ENCODE measurements around the gene GPR162. TPM values are rescaled to one million over a fixed set of nuclear protein-coding genes. Genes with fewer than 3 reads are reported as not detected.

The GPR162 gene
- total RNA-seq, 1 experiment from 2014 or later = not detected

DNA sequence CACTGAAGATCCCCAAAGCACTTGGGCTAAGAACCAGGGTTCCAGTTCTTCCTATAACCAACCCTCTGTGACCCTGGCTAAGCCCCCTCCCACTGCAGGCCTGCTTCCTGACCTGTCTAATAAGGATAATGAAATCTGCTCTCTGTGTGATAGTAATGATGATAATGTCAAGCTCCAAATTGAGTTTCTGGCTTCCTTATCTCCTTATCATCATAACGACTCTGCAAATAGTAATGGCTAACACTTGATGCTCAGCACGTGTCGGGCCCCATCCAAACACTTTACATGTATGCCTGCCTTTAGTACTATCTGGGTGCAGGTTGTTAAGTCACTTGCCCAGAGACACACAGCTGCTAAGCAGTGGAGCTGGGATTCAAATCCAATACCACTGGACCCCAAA lies 5.0 kb upstream of the GPR162 start:
- no peak overlapping the region for H3K4me3 Mint-ChIP-seq (ENCODE audit: unreplicated experiment)
- H3K9me3 Mint-ChIP-seq (ENCODE audit: unreplicated experiment) = no peaks in the 10 kb centered on the region
- peaks cover 39% of the 10 kb centered on the region for H3K27me3 Mint-ChIP-seq (ENCODE audit: insufficient read depth, unreplicated experiment)
- no peaks in the 10 kb centered on the region for H3K36me3 Mint-ChIP-seq (ENCODE audit: insufficient read depth, unreplicated experiment)
- intact Hi-C loops (cut with micrococcal nuclease) = no loop called here
- no TSS peak for BruUV-seq (replicated peaks)
- CTCF ChIA-PET = interaction anchor here (1.6 to 1.7 kb wide), 2 partner anchors 9 to 63 kb away, joined by 7 to 8 read pairs; partner anchors contain the start of gene MLF2
- no peak overlapping the region for H3K27ac Mint-ChIP-seq (ENCODE audit: low read depth, unreplicated experiment)
- POLR2A ChIA-PET = interaction anchor here (0.6 kb wide), 1 partner anchor 249 kb away, joined by 3 read pairs; the partner anchor contains the start of gene NOP2
- no peaks in the 10 kb centered on the region for H3K4me1 Mint-ChIP-seq (ENCODE audit: insufficient read depth, unreplicated experiment)
- TF ChIP-seq, protein P1, sequence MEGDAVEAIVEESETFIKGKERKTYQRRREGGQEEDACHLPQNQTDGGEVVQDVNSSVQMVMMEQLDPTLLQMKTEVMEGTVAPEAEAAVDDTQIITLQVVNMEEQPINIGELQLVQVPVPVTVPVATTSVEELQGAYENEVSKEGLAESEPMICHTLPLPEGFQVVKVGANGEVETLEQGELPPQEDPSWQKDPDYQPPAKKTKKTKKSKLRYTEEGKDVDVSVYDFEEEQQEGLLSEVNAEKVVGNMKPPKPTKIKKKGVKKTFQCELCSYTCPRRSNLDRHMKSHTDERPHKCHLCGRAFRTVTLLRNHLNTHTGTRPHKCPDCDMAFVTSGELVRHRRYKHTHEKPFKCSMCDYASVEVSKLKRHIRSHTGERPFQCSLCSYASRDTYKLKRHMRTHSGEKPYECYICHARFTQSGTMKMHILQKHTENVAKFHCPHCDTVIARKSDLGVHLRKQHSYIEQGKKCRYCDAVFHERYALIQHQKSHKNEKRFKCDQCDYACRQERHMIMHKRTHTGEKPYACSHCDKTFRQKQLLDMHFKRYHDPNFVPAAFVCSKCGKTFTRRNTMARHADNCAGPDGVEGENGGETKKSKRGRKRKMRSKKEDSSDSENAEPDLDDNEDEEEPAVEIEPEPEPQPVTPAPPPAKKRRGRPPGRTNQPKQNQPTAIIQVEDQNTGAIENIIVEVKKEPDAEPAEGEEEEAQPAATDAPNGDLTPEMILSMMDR (IDR thresholded peaks at IDR 0.05; ENCODE audit: unreplicated experiment) = no peak
- DNase-seq (ENCODE audit: unreplicated experiment) = no peak

DNA sequence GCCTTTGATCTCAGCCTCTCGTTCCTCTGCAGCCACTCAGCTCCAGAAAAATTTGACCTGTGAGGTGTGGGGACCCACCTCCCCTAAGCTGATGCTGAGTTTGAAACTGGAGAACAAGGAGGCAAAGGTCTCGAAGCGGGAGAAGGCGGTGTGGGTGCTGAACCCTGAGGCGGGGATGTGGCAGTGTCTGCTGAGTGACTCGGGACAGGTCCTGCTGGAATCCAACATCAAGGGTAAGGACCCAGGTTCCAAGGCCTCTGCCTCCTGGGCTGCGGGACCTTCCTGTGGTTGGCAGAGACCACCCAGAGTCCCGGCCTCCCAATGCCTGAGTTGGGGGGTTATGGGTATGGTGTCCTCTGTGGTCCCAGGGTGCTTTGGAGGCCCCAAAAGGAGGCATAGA lies 4.5 kb upstream of the GPR162 start:
- Mint-ChIP-seq H3K27ac (ENCODE audit: low read depth, unreplicated experiment) (no peak overlapping the region), H3K36me3 (ENCODE audit: insufficient read depth, unreplicated experiment) (no peaks in the 10 kb centered on the region), H3K4me3 (ENCODE audit: unreplicated experiment) (no peak overlapping the region), H3K4me1 (ENCODE audit: insufficient read depth, unreplicated experiment) (no peaks in the 10 kb centered on the region), H3K9me3 (ENCODE audit: unreplicated experiment) (no peaks in the 10 kb centered on the region), H3K27me3 (ENCODE audit: insufficient read depth, unreplicated experiment) (peaks cover 44% of the 10 kb centered on the region)
- ChIA-PET POLR2A (interaction anchor here (0.6 kb wide), 1 partner anchor 249 kb away, joined by 3 read pairs; the partner anchor contains the start of gene NOP2), CTCF (interaction anchor here (1.6 to 1.7 kb wide), 2 partner anchors 9 to 64 kb away, joined by 7 to 8 read pairs; partner anchors contain the start of gene MLF2)
- intact Hi-C loops (cut with micrococcal nuclease) = no loop called here
- no TSS peak for BruUV-seq (replicated peaks)
- no peak for DNase-seq (ENCODE audit: unreplicated experiment)
- TF ChIP-seq, protein P1 (IDR thresholded peaks at IDR 0.05; ENCODE audit: unreplicated experiment) = no peak

DNA sequence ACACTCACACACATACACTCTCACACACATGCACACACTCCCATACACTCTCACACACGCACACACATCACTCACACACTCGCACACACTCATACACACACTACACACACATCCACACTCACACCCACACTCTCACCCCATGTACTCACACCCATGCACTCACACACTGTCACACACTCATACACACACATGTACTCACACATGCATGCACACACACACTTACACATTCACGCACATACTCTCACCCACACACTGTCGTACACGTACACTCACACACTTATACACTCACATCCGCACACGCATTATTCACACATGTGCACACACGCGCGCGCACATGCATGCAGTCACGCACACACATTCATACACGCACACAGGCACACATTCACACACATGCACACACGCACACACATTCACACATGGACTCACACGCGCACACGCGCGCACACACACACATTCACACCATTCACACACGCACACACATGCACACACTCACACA lies 3.9 kb upstream of the GPR162 start:
- no TSS peak for BruUV-seq (replicated peaks)
- H3K4me1 Mint-ChIP-seq (ENCODE audit: insufficient read depth, unreplicated experiment) = no peaks in the 10 kb centered on the region
- H3K27me3 Mint-ChIP-seq (ENCODE audit: insufficient read depth, unreplicated experiment) = peaks cover 50% of the 10 kb centered on the region
- CTCF ChIA-PET = no interaction called here
- DNase-seq (ENCODE audit: unreplicated experiment) = no peak
- intact Hi-C loops (cut with micrococcal nuclease) = no loop called here
- POLR2A ChIA-PET = interaction anchor here (0.6 kb wide), 1 partner anchor 128 kb away, joined by 3 read pairs; the partner anchor contains the start of gene ZNF384
- no peaks in the 10 kb centered on the region for H3K9me3 Mint-ChIP-seq (ENCODE audit: unreplicated experiment)
- no peak overlapping the region for H3K27ac Mint-ChIP-seq (ENCODE audit: low read depth, unreplicated experiment)
- H3K36me3 Mint-ChIP-seq (ENCODE audit: insufficient read depth, unreplicated experiment) = no peaks in the 10 kb centered on the region
- TF ChIP-seq, protein P1 (IDR thresholded peaks at IDR 0.05; ENCODE audit: unreplicated experiment) = no peak
- H3K4me3 Mint-ChIP-seq (ENCODE audit: unreplicated experiment) = no peak overlapping the region

DNA sequence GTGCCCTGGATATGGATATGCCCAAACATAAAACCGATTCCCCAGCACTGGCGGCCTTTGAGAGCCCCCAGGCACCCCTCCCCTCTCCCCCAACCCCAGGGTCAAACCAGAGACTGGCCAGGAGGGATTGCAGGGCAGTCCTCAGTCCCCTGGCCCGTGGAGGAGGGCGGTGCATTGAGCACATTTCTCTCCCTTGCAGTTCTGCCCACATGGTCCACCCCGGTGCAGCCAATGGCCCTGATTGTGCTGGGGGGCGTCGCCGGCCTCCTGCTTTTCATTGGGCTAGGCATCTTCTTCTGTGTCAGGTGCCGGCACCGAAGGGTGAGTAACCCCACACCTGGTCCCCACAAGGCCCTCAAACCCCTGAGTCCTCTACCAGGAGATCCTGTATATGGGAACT lies 3.4 kb upstream of the GPR162 start:
- TF ChIP-seq, protein P1 (IDR thresholded peaks at IDR 0.05; ENCODE audit: unreplicated experiment) = no peak
- BruUV-seq (replicated peaks) = no TSS peak
- H3K4me1 Mint-ChIP-seq (ENCODE audit: insufficient read depth, unreplicated experiment) = no peaks in the 10 kb centered on the region
- H3K9me3 Mint-ChIP-seq (ENCODE audit: unreplicated experiment) = no peaks in the 10 kb centered on the region
- H3K27ac Mint-ChIP-seq (ENCODE audit: low read depth, unreplicated experiment) = no peak overlapping the region
- intact Hi-C loops (cut with micrococcal nuclease) = no loop called here
- no peaks in the 10 kb centered on the region for H3K36me3 Mint-ChIP-seq (ENCODE audit: insufficient read depth, unreplicated experiment)
- DNase-seq (ENCODE audit: unreplicated experiment) = no peak
- POLR2A ChIA-PET = interaction anchor here (0.6 kb wide), 1 partner anchor 129 kb away, joined by 3 read pairs; the partner anchor contains the start of gene ZNF384
- H3K4me3 Mint-ChIP-seq (ENCODE audit: unreplicated experiment) = no peak overlapping the region
- peaks cover 55% of the 10 kb centered on the region for H3K27me3 Mint-ChIP-seq (ENCODE audit: insufficient read depth, unreplicated experiment)
- CTCF ChIA-PET = no interaction called here
